ENCODE results near the gene CD59. TPM values are rescaled to one million over a fixed set of nuclear protein-coding genes. Genes with fewer than 3 reads are reported as not detected.

The CD59 gene
- total and polyA plus RNA-seq, 2 of the 13 experiments (the other 11 are each of a cell fraction or from before 2014, with no cell fraction given): 127 to 289 TPM

DNA sequence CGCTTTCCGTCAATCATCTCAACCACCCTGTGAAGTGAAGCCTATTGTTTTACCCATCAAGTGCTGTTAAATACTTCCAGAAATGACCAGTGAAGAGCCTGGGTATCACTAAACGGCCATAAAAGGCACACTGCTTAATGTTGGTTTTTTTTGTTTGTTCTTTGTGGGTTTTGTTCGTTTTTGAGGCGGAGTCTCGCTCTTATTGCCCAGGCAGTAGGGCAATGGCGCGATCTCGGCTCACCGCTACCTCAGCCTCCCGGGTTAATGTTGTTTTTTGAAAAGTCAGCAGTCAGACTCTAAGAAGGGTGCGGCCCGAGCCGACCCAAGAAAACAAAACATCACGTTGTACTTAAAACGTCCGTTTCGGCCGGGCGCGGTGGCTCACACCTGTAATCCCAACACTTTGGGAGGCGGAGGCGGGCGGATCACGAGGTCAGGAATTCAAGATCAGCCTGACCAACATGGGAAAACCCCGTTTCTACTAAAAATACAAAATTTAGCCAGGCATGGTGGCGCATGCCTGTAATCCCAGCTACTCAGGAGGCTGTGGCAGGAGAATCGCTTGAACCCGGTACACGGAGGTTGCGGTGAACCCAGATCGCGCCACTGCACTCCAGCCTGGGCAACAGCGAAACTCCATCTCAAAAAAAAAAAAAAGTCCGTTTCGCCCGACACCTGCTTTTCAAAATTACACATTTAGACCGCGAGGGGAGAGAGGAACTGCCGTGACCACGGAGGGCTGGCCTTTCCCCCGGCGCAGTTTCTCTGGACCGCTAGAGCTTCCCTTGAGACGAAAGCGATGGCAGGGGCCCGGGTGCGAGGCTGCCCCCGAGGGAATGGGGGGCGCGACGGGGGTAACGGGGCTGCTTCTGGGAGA is 714 bp downstream of the CD59 start (continued):
- TF ChIP-seq, protein P1, sequence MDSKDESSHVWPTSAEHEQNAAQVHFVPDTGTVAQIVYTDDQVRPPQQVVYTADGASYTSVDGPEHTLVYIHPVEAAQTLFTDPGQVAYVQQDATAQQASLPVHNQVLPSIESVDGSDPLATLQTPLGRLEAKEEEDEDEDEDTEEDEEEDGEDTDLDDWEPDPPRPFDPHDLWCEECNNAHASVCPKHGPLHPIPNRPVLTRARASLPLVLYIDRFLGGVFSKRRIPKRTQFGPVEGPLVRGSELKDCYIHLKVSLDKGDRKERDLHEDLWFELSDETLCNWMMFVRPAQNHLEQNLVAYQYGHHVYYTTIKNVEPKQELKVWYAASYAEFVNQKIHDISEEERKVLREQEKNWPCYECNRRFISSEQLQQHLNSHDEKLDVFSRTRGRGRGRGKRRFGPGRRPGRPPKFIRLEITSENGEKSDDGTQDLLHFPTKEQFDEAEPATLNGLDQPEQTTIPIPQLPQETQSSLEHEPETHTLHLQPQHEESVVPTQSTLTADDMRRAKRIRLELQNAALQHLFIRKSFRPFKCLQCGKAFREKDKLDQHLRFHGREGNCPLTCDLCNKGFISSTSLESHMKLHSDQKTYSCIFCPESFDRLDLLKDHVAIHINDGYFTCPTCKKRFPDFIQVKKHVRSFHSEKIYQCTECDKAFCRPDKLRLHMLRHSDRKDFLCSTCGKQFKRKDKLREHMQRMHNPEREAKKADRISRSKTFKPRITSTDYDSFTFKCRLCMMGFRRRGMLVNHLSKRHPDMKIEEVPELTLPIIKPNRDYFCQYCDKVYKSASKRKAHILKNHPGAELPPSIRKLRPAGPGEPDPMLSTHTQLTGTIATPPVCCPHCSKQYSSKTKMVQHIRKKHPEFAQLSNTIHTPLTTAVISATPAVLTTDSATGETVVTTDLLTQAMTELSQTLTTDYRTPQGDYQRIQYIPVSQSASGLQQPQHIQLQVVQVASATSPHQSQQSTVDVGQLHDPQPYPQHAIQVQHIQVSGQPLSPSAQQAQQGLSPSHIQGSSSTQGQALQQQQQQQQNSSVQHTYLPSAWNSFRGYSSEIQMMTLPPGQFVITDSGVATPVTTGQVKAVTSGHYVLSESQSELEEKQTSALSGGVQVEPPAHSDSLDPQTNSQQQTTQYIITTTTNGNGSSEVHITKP (CRISPR knock-in tag; IDR thresholded peaks at IDR 0.05; ENCODE audit: low read depth): no peak
- TF ChIP-seq, protein P2, sequence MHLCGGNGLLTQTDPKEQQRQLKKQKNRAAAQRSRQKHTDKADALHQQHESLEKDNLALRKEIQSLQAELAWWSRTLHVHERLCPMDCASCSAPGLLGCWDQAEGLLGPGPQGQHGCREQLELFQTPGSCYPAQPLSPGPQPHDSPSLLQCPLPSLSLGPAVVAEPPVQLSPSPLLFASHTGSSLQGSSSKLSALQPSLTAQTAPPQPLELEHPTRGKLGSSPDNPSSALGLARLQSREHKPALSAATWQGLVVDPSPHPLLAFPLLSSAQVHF (CRISPR knock-in tag; IDR thresholded peaks at IDR 0.05): no peak
- no peak for TF ChIP-seq PPARG (CRISPR knock-in tag; conservative IDR thresholded peaks at IDR 0.05)
- TF ChIP-seq NONO (IDR thresholded peaks at IDR 0.05): no peak
- TF ChIP-seq NONO (CRISPR knock-in tag; conservative IDR thresholded peaks at IDR 0.05): peak; percentile 37; the same call in 1 of the 2 replicates
- no peak for TF ChIP-seq FOXK1 (CRISPR knock-in tag; IDR thresholded peaks at IDR 0.05; ENCODE audit: borderline replicate concordance, low read depth)
- no peak for TF ChIP-seq ZNF17 (CRISPR knock-in tag; IDR thresholded peaks at IDR 0.05)
- TF ChIP-seq, protein P3, sequence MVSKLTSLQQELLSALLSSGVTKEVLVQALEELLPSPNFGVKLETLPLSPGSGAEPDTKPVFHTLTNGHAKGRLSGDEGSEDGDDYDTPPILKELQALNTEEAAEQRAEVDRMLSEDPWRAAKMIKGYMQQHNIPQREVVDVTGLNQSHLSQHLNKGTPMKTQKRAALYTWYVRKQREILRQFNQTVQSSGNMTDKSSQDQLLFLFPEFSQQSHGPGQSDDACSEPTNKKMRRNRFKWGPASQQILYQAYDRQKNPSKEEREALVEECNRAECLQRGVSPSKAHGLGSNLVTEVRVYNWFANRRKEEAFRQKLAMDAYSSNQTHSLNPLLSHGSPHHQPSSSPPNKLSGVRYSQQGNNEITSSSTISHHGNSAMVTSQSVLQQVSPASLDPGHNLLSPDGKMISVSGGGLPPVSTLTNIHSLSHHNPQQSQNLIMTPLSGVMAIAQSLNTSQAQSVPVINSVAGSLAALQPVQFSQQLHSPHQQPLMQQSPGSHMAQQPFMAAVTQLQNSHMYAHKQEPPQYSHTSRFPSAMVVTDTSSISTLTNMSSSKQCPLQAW (CRISPR knock-in tag; IDR thresholded peaks at IDR 0.05): no peak
- TF ChIP-seq, protein P4, sequence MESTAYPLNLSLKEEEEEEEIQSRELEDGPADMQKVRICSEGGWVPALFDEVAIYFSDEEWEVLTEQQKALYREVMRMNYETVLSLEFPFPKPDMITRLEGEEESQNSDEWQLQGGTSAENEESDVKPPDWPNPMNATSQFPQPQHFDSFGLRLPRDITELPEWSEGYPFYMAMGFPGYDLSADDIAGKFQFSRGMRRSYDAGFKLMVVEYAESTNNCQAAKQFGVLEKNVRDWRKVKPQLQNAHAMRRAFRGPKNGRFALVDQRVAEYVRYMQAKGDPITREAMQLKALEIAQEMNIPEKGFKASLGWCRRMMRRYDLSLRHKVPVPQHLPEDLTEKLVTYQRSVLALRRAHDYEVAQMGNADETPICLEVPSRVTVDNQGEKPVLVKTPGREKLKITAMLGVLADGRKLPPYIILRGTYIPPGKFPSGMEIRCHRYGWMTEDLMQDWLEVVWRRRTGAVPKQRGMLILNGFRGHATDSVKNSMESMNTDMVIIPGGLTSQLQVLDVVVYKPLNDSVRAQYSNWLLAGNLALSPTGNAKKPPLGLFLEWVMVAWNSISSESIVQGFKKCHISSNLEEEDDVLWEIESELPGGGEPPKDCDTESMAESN (CRISPR knock-in tag; conservative IDR thresholded peaks at IDR 0.05): 0 out of 2 replicates have a peak, but pooled peaks have one; percentile 12
- TF ChIP-seq, protein P5, sequence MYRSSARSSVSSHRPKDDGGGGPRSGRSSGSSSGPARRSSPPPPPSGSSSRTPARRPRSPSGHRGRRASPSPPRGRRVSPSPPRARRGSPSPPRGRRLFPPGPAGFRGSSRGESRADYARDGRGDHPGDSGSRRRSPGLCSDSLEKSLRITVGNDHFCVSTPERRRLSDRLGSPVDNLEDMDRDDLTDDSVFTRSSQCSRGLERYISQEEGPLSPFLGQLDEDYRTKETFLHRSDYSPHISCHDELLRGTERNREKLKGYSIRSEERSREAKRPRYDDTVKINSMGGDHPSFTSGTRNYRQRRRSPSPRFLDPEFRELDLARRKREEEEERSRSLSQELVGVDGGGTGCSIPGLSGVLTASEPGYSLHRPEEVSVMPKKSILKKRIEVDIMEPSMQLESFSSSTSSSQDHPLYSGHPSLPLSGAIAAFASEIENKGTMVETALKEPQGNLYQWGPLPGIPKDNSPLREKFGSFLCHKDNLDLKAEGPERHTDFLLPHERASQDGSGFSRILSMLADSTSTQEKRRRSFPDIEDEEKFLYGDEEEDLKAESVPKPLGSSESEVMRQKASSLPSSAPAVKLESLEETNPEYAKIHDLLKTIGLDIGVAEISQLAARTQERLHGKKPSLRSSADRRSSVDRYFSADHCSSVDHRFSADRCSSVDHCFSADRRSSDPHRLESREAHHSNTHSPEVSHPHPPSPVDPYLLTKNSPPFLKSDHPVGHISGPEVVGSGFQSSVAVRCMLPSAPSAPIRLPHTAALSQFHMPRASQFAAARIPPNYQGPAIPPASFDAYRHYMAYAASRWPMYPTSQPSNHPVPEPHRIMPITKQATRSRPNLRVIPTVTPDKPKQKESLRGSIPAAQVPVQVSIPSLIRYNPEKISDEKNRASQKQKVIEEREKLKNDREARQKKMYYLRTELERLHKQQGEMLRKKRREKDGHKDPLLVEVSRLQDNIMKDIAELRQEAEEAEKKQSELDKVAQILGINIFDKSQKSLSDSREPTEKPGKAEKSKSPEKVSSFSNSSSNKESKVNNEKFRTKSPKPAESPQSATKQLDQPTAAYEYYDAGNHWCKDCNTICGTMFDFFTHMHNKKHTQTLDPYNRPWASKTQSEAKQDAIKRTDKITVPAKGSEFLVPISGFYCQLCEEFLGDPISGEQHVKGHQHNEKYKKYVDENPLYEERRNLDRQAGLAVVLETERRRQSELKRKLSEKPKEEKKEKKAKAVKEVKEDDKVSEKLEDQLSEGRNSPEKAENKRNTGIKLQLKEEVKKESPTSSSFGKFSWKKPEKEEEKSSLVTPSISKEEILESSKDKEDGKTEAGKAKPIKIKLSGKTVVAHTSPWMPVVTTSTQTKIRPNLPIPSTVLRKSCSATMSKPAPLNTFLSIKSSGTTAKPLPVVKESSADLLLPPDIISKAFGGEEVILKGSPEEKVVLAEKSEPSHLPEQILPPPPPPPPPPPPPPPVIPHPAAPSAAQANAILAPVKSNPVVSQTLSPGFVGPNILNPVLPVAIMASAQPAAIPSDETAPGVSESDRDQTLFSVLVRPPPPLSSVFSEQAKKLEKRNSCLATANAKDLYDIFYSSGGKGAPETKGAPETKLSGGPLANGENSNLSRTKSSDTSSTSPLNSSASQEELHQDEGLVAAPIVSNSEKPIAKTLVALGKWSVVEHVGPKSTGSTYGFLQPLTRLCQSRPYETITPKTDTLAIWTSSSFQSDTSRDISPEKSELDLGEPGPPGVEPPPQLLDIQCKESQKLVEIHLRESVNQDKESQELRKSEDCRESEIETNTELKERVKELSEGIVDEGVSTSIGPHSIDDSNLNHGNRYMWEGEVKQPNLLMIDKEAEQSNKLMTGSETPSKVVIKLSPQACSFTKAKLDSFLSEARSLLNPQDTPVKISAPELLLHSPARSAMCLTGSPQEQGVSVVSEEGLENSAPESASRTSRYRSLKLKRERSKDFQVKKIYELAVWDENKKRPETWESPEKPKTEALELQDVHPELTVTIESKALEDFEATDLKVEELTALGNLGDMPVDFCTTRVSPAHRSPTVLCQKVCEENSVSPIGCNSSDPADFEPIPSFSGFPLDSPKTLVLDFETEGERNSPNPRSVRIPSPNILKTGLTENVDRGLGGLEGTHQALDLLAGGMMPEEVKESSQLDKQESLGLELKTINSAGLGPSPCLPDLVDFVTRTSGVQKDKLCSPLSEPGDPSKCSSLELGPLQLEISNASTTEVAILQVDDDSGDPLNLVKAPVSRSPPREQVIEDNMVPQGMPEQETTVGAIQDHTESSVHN (CRISPR knock-in tag; IDR thresholded peaks at IDR 0.05): no peak
- no peak for TF ChIP-seq NR1H2 (CRISPR knock-in tag; IDR thresholded peaks at IDR 0.05; ENCODE audit: borderline replicate concordance, low read depth)

Measured in HepG2 (cell line).